ENCODE measurements around the gene ERCC1. TPM values are rescaled to one million over a fixed set of nuclear protein-coding genes. Genes with fewer than 3 reads are reported as not detected.

The ERCC1 gene
- total RNA-seq, 2 experiments from 2014 or later, result 32.5 to 32.6 TPM

DNA sequence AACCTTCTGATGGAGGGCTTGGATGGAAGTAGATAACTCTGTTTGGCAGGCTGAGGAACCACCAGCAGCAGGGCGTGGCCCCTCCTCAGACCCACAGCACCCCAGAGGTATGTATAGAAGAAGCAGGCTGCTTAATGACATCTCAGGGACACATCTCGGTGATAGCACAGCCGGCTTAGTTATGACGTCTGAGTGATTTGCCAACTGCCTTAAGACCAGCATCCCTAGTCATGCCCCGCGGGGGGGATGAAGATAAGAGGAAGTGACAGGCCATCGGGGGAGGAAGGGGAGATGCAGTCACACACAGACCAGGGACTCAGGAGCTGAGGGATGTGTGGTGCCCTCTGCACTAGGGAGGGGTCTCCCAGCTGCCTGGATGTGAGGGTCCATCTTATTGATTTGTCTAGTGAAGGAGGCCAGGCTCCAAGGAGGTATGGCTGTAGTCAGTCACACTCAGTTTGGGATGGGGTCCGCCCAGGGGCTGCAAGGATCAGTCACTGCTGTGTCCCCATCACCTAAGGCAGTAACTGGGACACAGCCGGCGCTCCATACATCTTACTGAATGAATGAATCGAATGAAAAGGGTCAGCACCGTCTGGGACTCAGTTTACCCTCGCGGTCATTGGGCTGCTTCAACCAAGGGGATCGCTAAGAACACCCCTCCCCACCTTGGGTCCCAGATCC, 19.2 kb upstream of the ERCC1 start:
- peak overlapping the region; percentile 74 for H3K27ac Mint-ChIP-seq
- ChIA-PET POLR2A (no interaction called here), CTCF (interaction anchor here (1.0 to 1.6 kb wide), 2 partner anchors 36 to 43 kb away, joined by 5 to 8 read pairs; no protein-coding TSS in a partner anchor)
- H3K9me3 Mint-ChIP-seq, result no peaks in the 10 kb centered on the region
- ATAC-seq (ENCODE audit: poor library complexity) (peak; percentile 51), DNase-seq (peak in 6 of 14 experiments; percentile 43 to 86 (median 60))
- Histone ChIP-seq H3K4me1 (ENCODE audit: insufficient read depth, low read length) (peaks cover 60% of the 10 kb centered on the region), H3K27me3 (ENCODE audit: control insufficient read depth in 1 of 2, insufficient read depth in 2 of 2, low read length in 2 of 2) (no peaks in the 10 kb centered on the region), H3K4me3 (ENCODE audit: low read length) (peak overlapping the region; percentile 72), H3K36me3 (ENCODE audit: insufficient read depth, low read length) (no peaks in the 10 kb centered on the region), H3K27ac (ENCODE audit: low read depth in 1 of 2, low read length in 2 of 2) (peak overlapping the region in 1 of 2 donors; percentile 75), H3K9me3 (ENCODE audit: control insufficient read depth in 1 of 2, insufficient read depth in 1 of 2, low read length in 2 of 2) (no peaks in the 10 kb centered on the region)
- intact Hi-C loops (cut with DNase I, micrococcal nuclease), result loop anchor here in 1 of 2 experiments (5.0 kb wide), 1 partner anchor 199 kb away; no protein-coding TSS in a partner anchor
- H3K4me3 Mint-ChIP-seq, result peak overlapping the region; percentile 91
- no peaks in the 10 kb centered on the region for H3K36me3 Mint-ChIP-seq (ENCODE audit: low read depth)
- H3K4me1 Mint-ChIP-seq (ENCODE audit: low read depth), result peaks cover 53% of the 10 kb centered on the region
- H3K27me3 Mint-ChIP-seq, result no peaks in the 10 kb centered on the region
- TF ChIP-seq, protein P1, sequence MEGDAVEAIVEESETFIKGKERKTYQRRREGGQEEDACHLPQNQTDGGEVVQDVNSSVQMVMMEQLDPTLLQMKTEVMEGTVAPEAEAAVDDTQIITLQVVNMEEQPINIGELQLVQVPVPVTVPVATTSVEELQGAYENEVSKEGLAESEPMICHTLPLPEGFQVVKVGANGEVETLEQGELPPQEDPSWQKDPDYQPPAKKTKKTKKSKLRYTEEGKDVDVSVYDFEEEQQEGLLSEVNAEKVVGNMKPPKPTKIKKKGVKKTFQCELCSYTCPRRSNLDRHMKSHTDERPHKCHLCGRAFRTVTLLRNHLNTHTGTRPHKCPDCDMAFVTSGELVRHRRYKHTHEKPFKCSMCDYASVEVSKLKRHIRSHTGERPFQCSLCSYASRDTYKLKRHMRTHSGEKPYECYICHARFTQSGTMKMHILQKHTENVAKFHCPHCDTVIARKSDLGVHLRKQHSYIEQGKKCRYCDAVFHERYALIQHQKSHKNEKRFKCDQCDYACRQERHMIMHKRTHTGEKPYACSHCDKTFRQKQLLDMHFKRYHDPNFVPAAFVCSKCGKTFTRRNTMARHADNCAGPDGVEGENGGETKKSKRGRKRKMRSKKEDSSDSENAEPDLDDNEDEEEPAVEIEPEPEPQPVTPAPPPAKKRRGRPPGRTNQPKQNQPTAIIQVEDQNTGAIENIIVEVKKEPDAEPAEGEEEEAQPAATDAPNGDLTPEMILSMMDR (IDR thresholded peaks at IDR 0.05), result no peak

DNA sequence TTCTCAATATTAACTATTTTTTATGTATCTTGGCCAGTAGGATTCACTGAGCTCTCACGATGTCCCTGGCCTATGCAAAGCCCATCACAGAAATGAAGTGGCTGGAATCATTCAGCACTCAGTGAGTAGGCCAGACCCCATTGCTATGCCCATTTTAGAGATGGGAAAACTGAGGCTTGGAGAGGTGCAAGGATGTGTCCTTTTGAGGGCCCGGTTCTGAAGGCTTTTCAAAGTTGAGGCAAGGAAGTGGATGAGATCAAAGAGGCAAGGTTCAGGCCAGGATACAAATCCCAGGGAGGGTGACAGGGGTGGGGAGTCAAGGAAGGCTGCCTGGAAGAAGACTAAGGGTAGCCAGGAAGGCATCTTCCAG, 18.7 kb upstream of the ERCC1 start:
- POLR2A ChIA-PET, result no interaction called here
- DNase-seq (no peak), ATAC-seq (ENCODE audit: poor library complexity) (no peak)
- H3K9me3 ChIP-seq (ENCODE audit: control insufficient read depth in 1 of 2, insufficient read depth in 1 of 2, low read length in 2 of 2), result no peaks in the 10 kb centered on the region
- H3K27me3 Mint-ChIP-seq, result no peaks in the 10 kb centered on the region
- peak overlapping the region; percentile 74 for H3K27ac Mint-ChIP-seq
- H3K36me3 ChIP-seq (ENCODE audit: insufficient read depth, low read length), result no peaks in the 10 kb centered on the region
- peaks cover 57% of the 10 kb centered on the region for H3K4me1 ChIP-seq (ENCODE audit: insufficient read depth, low read length)
- peak overlapping the region; percentile 91 for H3K4me3 Mint-ChIP-seq
- H3K36me3 Mint-ChIP-seq (ENCODE audit: low read depth), result no peaks in the 10 kb centered on the region
- no peaks in the 10 kb centered on the region for H3K27me3 ChIP-seq (ENCODE audit: control insufficient read depth in 1 of 2, insufficient read depth in 2 of 2, low read length in 2 of 2)
- peaks cover 53% of the 10 kb centered on the region for H3K4me1 Mint-ChIP-seq (ENCODE audit: low read depth)
- intact Hi-C loops (cut with DNase I, micrococcal nuclease), result loop anchor here in 1 of 2 experiments (5.0 kb wide), 1 partner anchor 200 kb away; no protein-coding TSS in a partner anchor
- H3K27ac ChIP-seq (ENCODE audit: low read depth in 1 of 2, low read length in 2 of 2), result peak overlapping the region in 1 of 2 donors; percentile 75
- TF ChIP-seq, protein P1 (IDR thresholded peaks at IDR 0.05), result no peak
- H3K4me3 ChIP-seq (ENCODE audit: low read length), result no peak overlapping the region
- H3K9me3 Mint-ChIP-seq, result no peaks in the 10 kb centered on the region
- CTCF ChIA-PET, result interaction anchor here (1.0 to 1.6 kb wide), 2 partner anchors 36 to 43 kb away, joined by 5 to 8 read pairs; no protein-coding TSS in a partner anchor

DNA sequence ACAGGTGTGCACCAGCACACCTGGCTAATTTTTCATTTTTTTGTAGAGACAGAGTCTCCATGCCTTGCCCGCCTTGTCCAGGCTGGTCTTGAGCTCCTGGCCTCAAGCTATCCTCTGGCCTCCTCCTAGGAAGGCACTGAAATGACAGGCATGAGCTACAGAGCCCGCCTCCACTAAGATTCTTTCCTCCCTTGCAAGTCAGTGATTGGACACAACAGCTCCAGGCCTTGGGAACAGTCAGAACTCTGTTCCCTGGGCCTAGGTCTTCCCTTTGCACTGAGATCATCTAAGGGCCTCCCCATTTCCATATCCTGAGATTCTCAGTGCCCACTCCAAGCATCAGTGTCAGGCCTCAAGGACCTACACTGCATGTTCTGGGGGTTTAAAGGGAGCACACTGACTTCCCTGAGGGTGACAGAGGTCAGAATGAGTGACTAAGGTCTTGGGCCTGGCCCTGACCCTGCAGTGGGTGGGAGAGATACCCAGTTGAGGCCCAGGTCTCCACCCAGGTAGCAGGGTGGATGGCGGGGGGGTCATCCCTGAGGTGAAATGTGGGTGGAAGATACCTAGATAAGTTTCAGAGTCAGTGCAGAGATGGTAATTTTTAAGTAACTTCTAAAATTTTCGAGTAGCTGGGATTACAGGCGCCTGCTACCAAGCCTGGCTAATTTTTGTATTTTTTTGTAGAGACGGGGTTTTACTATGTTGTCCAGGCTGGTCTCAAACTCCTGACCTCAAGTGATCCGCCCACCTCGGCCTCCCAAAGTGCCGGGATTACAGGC, 17.3 kb upstream of the ERCC1 start:
- Histone ChIP-seq H3K4me3 (ENCODE audit: low read length) (no peak overlapping the region), H3K4me1 (ENCODE audit: insufficient read depth, low read length) (peaks cover 49% of the 10 kb centered on the region), H3K27ac (ENCODE audit: low read depth in 1 of 2, low read length in 2 of 2) (no peak overlapping the region), H3K9me3 (ENCODE audit: control insufficient read depth in 1 of 2, insufficient read depth in 1 of 2, low read length in 2 of 2) (no peaks in the 10 kb centered on the region), H3K36me3 (ENCODE audit: insufficient read depth, low read length) (no peaks in the 10 kb centered on the region), H3K27me3 (ENCODE audit: control insufficient read depth in 1 of 2, insufficient read depth in 2 of 2, low read length in 2 of 2) (no peaks in the 10 kb centered on the region)
- Mint-ChIP-seq H3K27ac (peak overlapping the region; percentile 63), H3K4me1 (ENCODE audit: low read depth) (peaks cover 48% of the 10 kb centered on the region), H3K27me3 (no peaks in the 10 kb centered on the region), H3K36me3 (ENCODE audit: low read depth) (no peaks in the 10 kb centered on the region), H3K9me3 (no peaks in the 10 kb centered on the region), H3K4me3 (peak overlapping the region; percentile 80)
- intact Hi-C loops (cut with DNase I, micrococcal nuclease), result loop anchor here in 1 of 2 experiments (5.0 kb wide), 1 partner anchor 201 kb away; no protein-coding TSS in a partner anchor
- POLR2A ChIA-PET, result interaction anchor here (1.5 to 2.9 kb wide), 6 partner anchors 8 to 202 kb away, joined by 3 to 142 read pairs (median 12); partner anchors contain the start of gene RTN2
- DNase-seq (no peak), ATAC-seq (ENCODE audit: poor library complexity) (no peak)
- CTCF ChIA-PET, result interaction anchor here (2.2 to 6.0 kb wide), 4 partner anchors 8 to 202 kb away, joined by 11 to 365 read pairs (median 62); no protein-coding TSS in a partner anchor
- TF ChIP-seq, protein P1 (IDR thresholded peaks at IDR 0.05), result no peak

Measured in CD4-positive, alpha-beta T cell (primary cell).